Fibroblast of lung (primary cell): ENCODE results near the gene LRP1.

Experiments
- EZH2 ChIP-seq: IDR thresholded peaks from 2 replicates; pipeline ENCODE4 v1.5.1; 2012; ENCODE audit warnings: low read length, control low read depth, mild to moderate bottlenecking; ENCODE audit errors: missing control alignments
- TF ChIP-seq, protein P1 (sequence below), 2 donors: IDR thresholded peaks in 1 of 2; conservative IDR thresholded peaks in 1 of 2; 1 replicate in 1 of 2; 2 replicates in 1 of 2; pipeline ENCODE4 v1.5.1; 2011 to 2012; ENCODE audit warnings: low read length in 2 of 2, control low read depth in 1 of 2, inconsistent platforms in 1 of 2, low read depth in 1 of 2, mild to moderate bottlenecking in 1 of 2

DNA sequence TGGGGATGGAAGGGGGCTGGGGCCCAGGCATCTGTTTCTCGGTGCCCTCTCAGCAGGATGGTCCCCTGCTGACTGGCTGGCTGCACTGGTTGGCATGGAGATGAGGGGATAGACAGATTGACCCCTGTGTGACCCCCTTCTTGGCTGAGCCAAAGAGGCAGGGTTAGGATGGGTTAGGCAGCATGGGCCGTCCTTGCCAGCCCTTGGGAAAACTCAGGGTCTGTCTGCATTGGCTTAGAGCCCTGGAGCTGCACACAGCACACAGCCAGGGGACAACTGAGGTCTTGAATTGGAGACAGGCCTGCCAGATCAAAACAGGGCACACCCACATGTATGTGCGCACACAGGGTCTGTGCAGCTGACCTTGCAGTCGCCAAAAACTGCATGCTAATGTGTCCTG is 30.4 kb downstream of the LRP1 start:
- TF ChIP-seq, protein P1, sequence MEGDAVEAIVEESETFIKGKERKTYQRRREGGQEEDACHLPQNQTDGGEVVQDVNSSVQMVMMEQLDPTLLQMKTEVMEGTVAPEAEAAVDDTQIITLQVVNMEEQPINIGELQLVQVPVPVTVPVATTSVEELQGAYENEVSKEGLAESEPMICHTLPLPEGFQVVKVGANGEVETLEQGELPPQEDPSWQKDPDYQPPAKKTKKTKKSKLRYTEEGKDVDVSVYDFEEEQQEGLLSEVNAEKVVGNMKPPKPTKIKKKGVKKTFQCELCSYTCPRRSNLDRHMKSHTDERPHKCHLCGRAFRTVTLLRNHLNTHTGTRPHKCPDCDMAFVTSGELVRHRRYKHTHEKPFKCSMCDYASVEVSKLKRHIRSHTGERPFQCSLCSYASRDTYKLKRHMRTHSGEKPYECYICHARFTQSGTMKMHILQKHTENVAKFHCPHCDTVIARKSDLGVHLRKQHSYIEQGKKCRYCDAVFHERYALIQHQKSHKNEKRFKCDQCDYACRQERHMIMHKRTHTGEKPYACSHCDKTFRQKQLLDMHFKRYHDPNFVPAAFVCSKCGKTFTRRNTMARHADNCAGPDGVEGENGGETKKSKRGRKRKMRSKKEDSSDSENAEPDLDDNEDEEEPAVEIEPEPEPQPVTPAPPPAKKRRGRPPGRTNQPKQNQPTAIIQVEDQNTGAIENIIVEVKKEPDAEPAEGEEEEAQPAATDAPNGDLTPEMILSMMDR (conservative IDR thresholded peaks at IDR 0.05 in 1 of 2, IDR thresholded peaks at IDR 0.05 in 1 of 2; ENCODE audit: low read depth in 1 of 2, low read length in 2 of 2) = no peak
- TF ChIP-seq EZH2 = no peak
